CD14-positive monocyte (primary cell): ENCODE measurements around the gene MYOM1. TPM values are rescaled to one million over a fixed set of nuclear protein-coding genes. Genes with fewer than 3 reads are reported as not detected.

Experiments
- DNase-seq, 3 donors: peaks; one replicate each; pipeline ENCODE4 v3.0.0-alpha.2; 2011 to 2022
- H2AFZ ChIP-seq: 2 replicates; pipeline ENCODE4 v1.6.0; 2012; ENCODE audit warnings: mild to moderate bottlenecking, low read depth, low read length, inconsistent platforms; ENCODE audit not compliant: insufficient read depth, poor library complexity, severe bottlenecking
- H3K27ac ChIP-seq, 2 donors: 1 replicate in 1 of 2; 2 replicates in 1 of 2; pipeline ENCODE4 v1.5.1; 2012 to 2013; ENCODE audit warnings: low read length in 2 of 2, control low read depth in 1 of 2, inconsistent platforms in 1 of 2, low read depth in 1 of 2, mild to moderate bottlenecking in 1 of 2
- H3K27me3 ChIP-seq, 2 donors: one replicate each; pipeline versions ENCODE4 v1.6.0 to v1.6.1; 2011 to 2013; ENCODE audit warnings: low read length in 2 of 2; ENCODE audit not compliant: control insufficient read depth in 2 of 2, insufficient read depth in 2 of 2
- H3K36me3 ChIP-seq, 2 donors: replicated peaks in 1 of 2; 1 replicate in 1 of 2; 2 replicates in 1 of 2; pipeline versions ENCODE4 v1.5.1 to v1.6.1; 2012 to 2013; ENCODE audit warnings: low read length in 2 of 2, control low read depth in 1 of 2, inconsistent platforms in 1 of 2, mild to moderate bottlenecking in 1 of 2; ENCODE audit not compliant: insufficient read depth in 2 of 2, control insufficient read depth in 1 of 2
- H3K4me1 ChIP-seq, 2 donors: 1 replicate in 1 of 2; 2 replicates in 1 of 2; pipeline versions ENCODE4 v1.5.1 to v1.6.1; 2012 to 2013; ENCODE audit warnings: low read length in 2 of 2, control low read depth in 1 of 2, inconsistent platforms in 1 of 2, mild to moderate bottlenecking in 1 of 2, moderate library complexity in 1 of 2; ENCODE audit not compliant: insufficient read depth in 2 of 2, control insufficient read depth in 1 of 2
- H3K4me2 ChIP-seq: replicated peaks from 2 replicates; pipeline ENCODE3; 2012; ENCODE audit warnings: low read length, moderate library complexity, mild to moderate bottlenecking; ENCODE audit not compliant: poor library complexity, severe bottlenecking; ENCODE audit errors: extremely low read depth
- H3K4me3 ChIP-seq, 3 experiments: fragments of 200-600 bp in 1 of 3; sonication (generic) in 1 of 3; replicated peaks in 1 of 3; 1 replicate in 2 of 3; 2 replicates in 1 of 3; pipeline ENCODE4 v1.5.1; 2011 to 2013; ENCODE audit warnings: low read length in 3 of 3, mild to moderate bottlenecking in 3 of 3, control low read depth in 2 of 3, low read depth in 2 of 3, inconsistent platforms in 1 of 3, moderate library complexity in 1 of 3
- H3K79me2 ChIP-seq: 2 replicates; pipeline ENCODE4 v1.6.0; 2012; ENCODE audit warnings: mild to moderate bottlenecking, control low read depth, inconsistent platforms, low read length, moderate library complexity; ENCODE audit not compliant: insufficient read depth
- H3K9ac ChIP-seq: 2 replicates; pipeline ENCODE4 v1.6.0; 2017; ENCODE audit warnings: low read length, mild to moderate bottlenecking; ENCODE audit not compliant: insufficient read depth, poor library complexity, severe bottlenecking
- H3K9me3 ChIP-seq, 2 donors: replicated peaks in 1 of 2; 1 replicate in 1 of 2; 2 replicates in 1 of 2; pipeline versions ENCODE4 v1.5.1 to v1.6.1; 2012 to 2013; ENCODE audit warnings: low read length in 2 of 2, control low read depth in 1 of 2; ENCODE audit not compliant: control insufficient read depth in 1 of 2, insufficient read depth in 1 of 2
- H4K20me1 ChIP-seq: 2 replicates; pipeline ENCODE4 v1.6.0; 2012; ENCODE audit warnings: mild to moderate bottlenecking, low read length, control low read depth, moderate library complexity; ENCODE audit not compliant: insufficient read depth
- H3K27ac Mint-ChIP-seq, 7 donors: one replicate each; pipeline ENCODE4 v1.8.0; 2020; ENCODE audit warnings: mild to moderate bottlenecking in 7 of 7, mixed read lengths in 7 of 7, moderate library complexity in 6 of 7, inconsistent platforms in 2 of 7
- H3K27me3 Mint-ChIP-seq, 3 donors: one replicate each; pipeline ENCODE4 v1.8.0; 2021 to 2022; ENCODE audit warnings: low read depth in 3 of 3, mild to moderate bottlenecking in 3 of 3, mixed read lengths in 3 of 3, moderate library complexity in 3 of 3, inconsistent platforms in 1 of 3
- H3K36me3 Mint-ChIP-seq, 2 donors: one replicate each; pipeline ENCODE4 v1.8.0; 2020; ENCODE audit warnings: mixed read lengths in 2 of 2, inconsistent platforms in 1 of 2, mild to moderate bottlenecking in 1 of 2
- H3K4me1 Mint-ChIP-seq: one replicate; pipeline ENCODE4 v1.8.0; 2020; ENCODE audit warnings: mild to moderate bottlenecking, mixed read lengths
- H3K4me3 Mint-ChIP-seq, 2 donors: one replicate each; pipeline ENCODE4 v1.8.0; 2020; ENCODE audit warnings: mild to moderate bottlenecking in 2 of 2, mixed read lengths in 2 of 2, moderate library complexity in 1 of 2
- H3K9me3 Mint-ChIP-seq, 7 donors: one replicate each; pipeline ENCODE4 v1.8.0; 2020 to 2022; ENCODE audit warnings: mixed read lengths in 7 of 7, mild to moderate bottlenecking in 6 of 7, moderate library complexity in 6 of 7, inconsistent platforms in 2 of 7
- CTCF ChIP-seq: fragments of 200-600 bp; IDR thresholded peaks from one replicate; pipeline ENCODE4 v1.8.0; 2022; ENCODE audit warnings: antibody characterized with exemption, mild to moderate bottlenecking
- WGBS: methylation state at CpG from one replicate; pipeline ENCODE4 v1.1.5; 2013; ENCODE audit warnings: missing lambda C conversion rate; ENCODE audit not compliant: insufficient coverage; 5-methylcytosine and 5-hydroxymethylcytosine counted together
- intact Hi-C, 2 donors: fragments of 100-400 bp; cut with micrococcal nuclease; formaldehyde crosslinking; loops; one replicate each; pipeline versions ENCODE4 v1.15.0 to v1.15.1; 2023
- polyA plus RNA-seq, 3 donors: library from polyadenylated mRNA; depleted of rRNA in 1 of 3; unstranded in 2 of 3; stranded (reverse) in 1 of 3; fragments of 300-500 nt in 2 of 3; fragments of >200 nt in 1 of 3; fragmentation: Illumina TruSeq in 2 of 3; gene quantifications; 1 replicate in 2 of 3; 2 replicates in 1 of 3; pipeline ENCODE4 v1.2.3, GENCODE V29; 2012 to 2021

The MYOM1 gene
- polyA plus RNA-seq, 3 donors: 0.05 to 0.95 (median 0.22) TPM

GRCh38 chr18:3079653-3080052, 140.1 kb downstream of the MYOM1 start:
- H3K4me3 ChIP-seq: no peak overlapping the region
- Mint-ChIP-seq H3K9me3 (no peaks in the 10 kb centered on the region), H3K4me1 (no peaks in the 10 kb centered on the region), H3K27ac (no peak overlapping the region), H3K27me3 (peaks cover 0 to 7% (median 0%) of the 10 kb centered on the region in 3 donors), H3K36me3 (no peaks in the 10 kb centered on the region), H3K4me3 (no peak overlapping the region)
- DNase-seq: no peak
- no peak for TF ChIP-seq CTCF
- no peak overlapping the region for H3K4me2 ChIP-seq
- H3K27me3 ChIP-seq: no peaks in the 10 kb centered on the region
- no peak overlapping the region for H2AFZ ChIP-seq
- H3K79me2 ChIP-seq: no peaks in the 10 kb centered on the region
- no peaks in the 10 kb centered on the region for H4K20me1 ChIP-seq
- no peaks in the 10 kb centered on the region for H3K4me1 ChIP-seq
- no peaks in the 10 kb centered on the region for H3K9me3 ChIP-seq
- H3K36me3 ChIP-seq: no peaks in the 10 kb centered on the region
- H3K9ac ChIP-seq: no peak overlapping the region
- no CpG with 5 or more reads among the region's 4 CpGs for WGBS
- no peak overlapping the region for H3K27ac ChIP-seq
- intact Hi-C loops: no loop called here

GRCh38 chr18:3075491-3075890, 144.3 kb downstream of the MYOM1 start:
- 90% methylated on average over 6 of the region's 9 CpGs for WGBS
- Histone ChIP-seq H3K4me3 (no peak overlapping the region), H2AFZ (no peak overlapping the region), H3K4me1 (peaks cover 10 to 11% of the 10 kb centered on the region in 2 donors), H3K27ac (no peak overlapping the region), H3K79me2 (no peaks in the 10 kb centered on the region), H3K9me3 (no peaks in the 10 kb centered on the region), H3K36me3 (no peaks in the 10 kb centered on the region), H3K4me2 (no peak overlapping the region), H4K20me1 (no peaks in the 10 kb centered on the region), H3K9ac (no peak overlapping the region), H3K27me3 (no peaks in the 10 kb centered on the region)
- Mint-ChIP-seq H3K27me3 (peaks cover 0 to 5% (median 0%) of the 10 kb centered on the region in 3 donors), H3K27ac (no peak overlapping the region), H3K36me3 (no peaks in the 10 kb centered on the region), H3K4me3 (no peak overlapping the region), H3K4me1 (peaks cover 13% of the 10 kb centered on the region), H3K9me3 (no peaks in the 10 kb centered on the region)
- no peak for TF ChIP-seq CTCF
- no peak for DNase-seq
- intact Hi-C loops: no loop called here
